K562 (cell line): ENCODE measurements around the gene CHRNB1. TPM values are rescaled to one million over a fixed set of nuclear protein-coding genes. Genes with fewer than 3 reads are reported as not detected.

ENCODE experiments used
- ATAC-seq: fragments of 200-7000 bp; cut with Tn5 transposase; 3 replicates; pipeline ENCODE4 v1.9.1; 2020; ENCODE audit warnings: moderate library complexity
- BruUV-seq: library from RNA; stranded (reverse); fragments of 400-500 nt; replicated peaks from 2 replicates; lab custom pipeline; 2021; lab: Mats Ljungman, UMichigan
- CTCF ChIA-PET: fragments of 300-600 bp; formaldehyde crosslinking; extraction: SDS; loops from one replicate; lab custom pipeline; 2021; ENCODE audit warnings: low intra/inter-chr PET ratio; lab: Yijun Ruan, JAX
- POLR2A ChIA-PET: fragments of 300-600, 350-650 bp; sonication (Branson Sonifier 250); formaldehyde crosslinking; extraction: SDS; loops from one replicate; lab custom pipeline; 2021; ENCODE audit warnings: antibody characterized with exemption, inconsistent platforms; lab: Yijun Ruan, JAX
- DNase-seq, 4 experiments: peaks; one replicate each; pipeline versions ENCODE4 v3.0.0 to v3.0.0-alpha.2; 2011 to 2018; ENCODE audit warnings: low spot score in 3 of 4, mixed read lengths in 3 of 4; ENCODE audit errors: extremely low read depth in 1 of 4
- FAIRE-seq: peaks from 2 replicates; lab custom pipeline; 2011; peaks lifted over from hg19 to GRCh38; lab: Jason Lieb, UNC
- H2AFZ ChIP-seq: 2 replicates; pipeline ENCODE4 v1.6.0; 2011; ENCODE audit warnings: low read depth, low read length, control low read depth, inconsistent platforms
- H3K27ac ChIP-seq: fragments of 200-600 bp; 3 replicates; pipeline ENCODE4 v1.8.0; 2011; ENCODE audit warnings: low read depth, mild to moderate bottlenecking, control low read depth, inconsistent platforms, low read length, moderate library complexity, mixed read lengths; ENCODE audit errors: extremely low read depth
- H3K27me3 ChIP-seq, 2 experiments: fragments of 300-600 bp in 1 of 2; 2 replicates in 1 of 2; 3 replicates in 1 of 2; pipeline versions ENCODE4 v1.6.0 to v1.8.0; 2011; ENCODE audit warnings: inconsistent platforms in 2 of 2, low read length in 2 of 2, mild to moderate bottlenecking in 1 of 2, mixed read lengths in 1 of 2, moderate library complexity in 1 of 2; ENCODE audit not compliant: control insufficient read depth in 2 of 2, insufficient read depth in 2 of 2
- H3K36me3 ChIP-seq: fragments of 300-600 bp; 3 replicates; pipeline ENCODE4 v1.8.0; 2011; ENCODE audit warnings: mild to moderate bottlenecking, low read length, inconsistent platforms; ENCODE audit not compliant: control insufficient read depth, insufficient read depth
- H3K4me1 ChIP-seq, 2 experiments: fragments of 200-600 bp in 1 of 2; replicated peaks in 1 of 2; 2 replicates in 1 of 2; 3 replicates in 1 of 2; pipeline versions ENCODE4 v1.5.1 to v1.8.0; 2011; ENCODE audit warnings: inconsistent platforms in 2 of 2, low read length in 2 of 2, mild to moderate bottlenecking in 1 of 2, mixed read lengths in 1 of 2, moderate library complexity in 1 of 2; ENCODE audit not compliant: control insufficient read depth in 2 of 2, insufficient read depth in 2 of 2
- H3K4me2 ChIP-seq: 2 replicates; pipeline ENCODE4 v1.6.1; 2011; ENCODE audit warnings: low read length, control low read depth, inconsistent platforms, mixed read lengths; ENCODE audit not compliant: insufficient read depth
- H3K4me3 ChIP-seq: fragments of 200-600 bp; sonication (generic), shearing (Covaris generic); 2 replicates; pipeline ENCODE4 v1.5.1; 2016; ENCODE audit warnings: control low read depth, inconsistent platforms
- H3K79me2 ChIP-seq: fragments of 200-600 bp; 3 replicates; pipeline ENCODE4 v1.8.0; 2011; ENCODE audit warnings: low read length, inconsistent platforms; ENCODE audit not compliant: control insufficient read depth, insufficient read depth
- H3K9ac ChIP-seq, 2 experiments: 2 replicates each; pipeline versions ENCODE4 v1.6.0 to v1.6.1; 2011; ENCODE audit warnings: low read depth in 2 of 2, low read length in 2 of 2, control low read depth in 1 of 2, inconsistent platforms in 1 of 2, mild to moderate bottlenecking in 1 of 2, mixed read lengths in 1 of 2; ENCODE audit not compliant: insufficient read depth in 1 of 2
- H3K9me1 ChIP-seq: one replicate; pipeline ENCODE4 v1.6.0; 2011; ENCODE audit warnings: inconsistent platforms, mild to moderate bottlenecking, low read length, moderate library complexity; ENCODE audit not compliant: control insufficient read depth, insufficient read depth
- H3K9me3 ChIP-seq: replicated peaks from 2 replicates; pipeline ENCODE4 v1.5.1; 2011; ENCODE audit warnings: low read depth, low read length, inconsistent platforms; ENCODE audit not compliant: control insufficient read depth, insufficient read depth
- H4K20me1 ChIP-seq: replicated peaks from 2 replicates; pipeline ENCODE4 v1.6.1; 2011; ENCODE audit warnings: low read length, inconsistent platforms, mixed read lengths; ENCODE audit not compliant: control insufficient read depth, insufficient read depth
- MGA ChIP-seq: fragments of 450-650 bp; IDR thresholded peaks from 2 replicates; pipeline ENCODE4 v1.6.1; 2016; ENCODE audit warnings: mild to moderate bottlenecking, moderate library complexity
- PRDM10 ChIP-seq: fragments of 450-650 bp; IDR thresholded peaks from 2 replicates; pipeline ENCODE4 v1.6.1; 2018; ENCODE audit not compliant: partially characterized antibody
- ZNF212 ChIP-seq: fragments of 450-650 bp; formaldehyde crosslinking; IDR thresholded peaks from 2 replicates; pipeline ENCODE4 v1.4.0; 2020; ENCODE audit warnings: mild to moderate bottlenecking
- ZNF3 ChIP-seq: fragments of 250-450 bp; sonication (Bioruptor Pico); IDR thresholded peaks from 2 replicates; pipeline ENCODE4 v1.5.0; 2021; ENCODE audit warnings: mild to moderate bottlenecking, moderate library complexity
- ZNF354B ChIP-seq: fragments of 250-450 bp; sonication (Bioruptor Pico); IDR thresholded peaks from 2 replicates; pipeline ENCODE4 v1.4.0; 2020
- WGBS: fragments of 100-300 bp; shearing (Covaris generic); methylation state at CpG from one replicate; pipeline ENCODE4 v1.1.6; 2016; ENCODE audit warnings: low coverage, mixed read lengths; ENCODE audit not compliant: insufficient coverage; ENCODE audit errors: missing lambda C conversion rate; 5-methylcytosine and 5-hydroxymethylcytosine counted together
- in situ Hi-C: fragments of 300-500 bp; cut with MboI; formaldehyde crosslinking; loops from 4 replicates; pipeline ENCODE4 v1.15.0; 2018; ENCODE audit warnings: inconsistent platforms, mixed read lengths
- intact Hi-C: fragments of 100-400 bp; cut with micrococcal nuclease; formaldehyde crosslinking; loops from 2 replicates; pipeline ENCODE4 v1.14.2; 2022
- polyA plus RNA-seq, 8 experiments: library from polyadenylated mRNA; depleted of rRNA in 4 of 8; stranded (reverse) in 5 of 8; unstranded in 3 of 8; fragments of >200 nt; fragmentation: Nextera tagmentation in 2 of 8; fragmentation: Illumina TruSeq in 1 of 8; extraction: Ambion mirVana in 2 of 8; extraction: Trizol in 1 of 8; gene quantifications; 2 replicates each; pipeline versions ENCODE4 v1.2.1 to v1.2.3, GENCODE V29; 2011 to 2014; ENCODE audit warnings: inconsistent platforms in 1 of 8, missing spikeins in 1 of 8
- total RNA-seq, 7 experiments: library from RNA; depleted of rRNA in 6 of 7; stranded (reverse); fragments of >200 nt in 6 of 7; fragmentation: Illumina TruSeq in 2 of 7; extraction: Trizol in 2 of 7; gene quantifications; 2 replicates each; pipeline versions ENCODE4 v1.2.1 to v1.2.3, GENCODE V29; 2011 to 2021; ENCODE audit warnings: low replicate concordance in 1 of 7

The CHRNB1 gene
- total and polyA plus RNA-seq, 9 of the 15 experiments (the other 6 are each of a cell fraction or from before 2014, with no cell fraction given), result 4.7 to 12.3 (median 6.8) TPM

GRCh38 chr17:7459961-7460545 lies 15.2 kb downstream of the CHRNB1 start:
- H3K27me3 ChIP-seq, result no peaks in the 10 kb centered on the region
- in situ Hi-C loops, result no loop called here
- H3K4me3 ChIP-seq, result no peak overlapping the region
- no peak overlapping the region for H3K27ac ChIP-seq
- DNase-seq (no peak), FAIRE-seq (no peak), ATAC-seq (no peak)
- H3K9ac ChIP-seq, result no peak overlapping the region
- H2AFZ ChIP-seq, result no peak overlapping the region
- no peaks in the 10 kb centered on the region for H3K9me1 ChIP-seq
- peaks cover 0 to 18% of the 10 kb centered on the region in 2 experiments; a peak in 3 of 5 replicates for H3K4me1 ChIP-seq
- peaks cover 24% of the 10 kb centered on the region; the same call in 1 of the 3 replicates for H3K36me3 ChIP-seq
- H3K79me2 ChIP-seq, result no peaks in the 10 kb centered on the region; the same call in 2 of the 3 replicates
- ChIA-PET CTCF (no interaction called here), POLR2A (interaction anchor here (1.4 to 2.1 kb wide), 3 partner anchors 11 to 16 kb away, joined by 6 to 7 read pairs (median 6); no protein-coding TSS in a partner anchor)
- WGBS, result 93% methylated on average over 3 of the region's 3 CpGs
- no peaks in the 10 kb centered on the region for H4K20me1 ChIP-seq
- no TSS peak for BruUV-seq
- intact Hi-C loops, result no loop called here
- H3K4me2 ChIP-seq, result no peak overlapping the region
- no peaks in the 10 kb centered on the region for H3K9me3 ChIP-seq
- TF ChIP-seq ZNF3 (CRISPR knock-in tag) (no peak), ZNF212 (CRISPR knock-in tag) (no peak), ZNF354B (CRISPR knock-in tag) (no peak), PRDM10 (peak; percentile 88), MGA (no peak)
